GM18858 (cell line): Measurements from ENCODE around the gene EIPR1.

Experiments used
- ATAC-seq: cut with Tn5 transposase; IDR thresholded peaks from one replicate; pipeline ENCODE4 v1.9.1; 2021; ENCODE audit not compliant: unreplicated experiment

EIPR1 gene

GRCh38 chr2:3325458-3326181 is 52.0 kb downstream of the EIPR1 start:
- ATAC-seq, result no peak

- no peak for ATAC-seq
Observed at GRCh38 chr2:3324404-3325281, 53.0 kb downstream of the EIPR1 start.

- ATAC-seq, result no peak
Observed at GRCh38 chr2:3324036-3324386, 53.6 kb downstream of the EIPR1 start.

- ATAC-seq, result no peak
Observed at GRCh38 chr2:3323360-3324035, 54.1 kb downstream of the EIPR1 start.

GRCh38 chr2:3322311-3322970 is 55.2 kb downstream of the EIPR1 start:
- no peak for ATAC-seq

GRCh38 chr2:3321825-3322224 is 55.8 kb downstream of the EIPR1 start:
- ATAC-seq, result no peak

GRCh38 chr2:3320910-3321605 is 56.6 kb downstream of the EIPR1 start:
- no peak for ATAC-seq

GRCh38 chr2:3319745-3320566 is 57.7 kb downstream of the EIPR1 start:
- no peak for ATAC-seq

- no peak for ATAC-seq
Observed at GRCh38 chr2:3319134-3319533, 58.5 kb downstream of the EIPR1 start.

- no peak for ATAC-seq
Observed at GRCh38 chr2:3317871-3318590, 59.6 kb downstream of the EIPR1 start.

GRCh38 chr2:3317277-3317685 is 60.3 kb downstream of the EIPR1 start:
- no peak for ATAC-seq

- no peak for ATAC-seq
Observed at GRCh38 chr2:3316456-3317276, 61.0 kb downstream of the EIPR1 start.

GRCh38 chr2:3314626-3315025 is 63.0 kb downstream of the EIPR1 start:
- no peak for ATAC-seq

GRCh38 chr2:3313781-3314375 is 63.7 kb downstream of the EIPR1 start:
- ATAC-seq, result no peak

GRCh38 chr2:3312576-3313345 is 64.9 kb downstream of the EIPR1 start:
- ATAC-seq, result no peak

- no peak for ATAC-seq
Observed at GRCh38 chr2:3311601-3312000, 66.0 kb downstream of the EIPR1 start.
